22Rv1 (cell line): ENCODE results near the gene RNF214.
"Not testable (repeated sequence)": the region's sequence is repeated elsewhere in the genome, so short reads cannot be mapped to it uniquely, and the experiment has no call there.

Experiments
- H3K27ac ChIP-seq: fragments of 450-650 bp; 2 replicates; pipeline ENCODE4 v1.5.1; 2017
- ZFX ChIP-seq: fragments of 450-650 bp; IDR thresholded peaks from 2 replicates; pipeline ENCODE4 v1.6.1; 2017; ENCODE audit warnings: antibody characterized with exemption, borderline replicate concordance
- TF ChIP-seq, protein P1 (sequence below): fragments of 450-650 bp; IDR thresholded peaks from 2 replicates; pipeline ENCODE4 v1.5.1; 2017; ENCODE audit warnings: mild to moderate bottlenecking

The RNF214 gene

DNA sequence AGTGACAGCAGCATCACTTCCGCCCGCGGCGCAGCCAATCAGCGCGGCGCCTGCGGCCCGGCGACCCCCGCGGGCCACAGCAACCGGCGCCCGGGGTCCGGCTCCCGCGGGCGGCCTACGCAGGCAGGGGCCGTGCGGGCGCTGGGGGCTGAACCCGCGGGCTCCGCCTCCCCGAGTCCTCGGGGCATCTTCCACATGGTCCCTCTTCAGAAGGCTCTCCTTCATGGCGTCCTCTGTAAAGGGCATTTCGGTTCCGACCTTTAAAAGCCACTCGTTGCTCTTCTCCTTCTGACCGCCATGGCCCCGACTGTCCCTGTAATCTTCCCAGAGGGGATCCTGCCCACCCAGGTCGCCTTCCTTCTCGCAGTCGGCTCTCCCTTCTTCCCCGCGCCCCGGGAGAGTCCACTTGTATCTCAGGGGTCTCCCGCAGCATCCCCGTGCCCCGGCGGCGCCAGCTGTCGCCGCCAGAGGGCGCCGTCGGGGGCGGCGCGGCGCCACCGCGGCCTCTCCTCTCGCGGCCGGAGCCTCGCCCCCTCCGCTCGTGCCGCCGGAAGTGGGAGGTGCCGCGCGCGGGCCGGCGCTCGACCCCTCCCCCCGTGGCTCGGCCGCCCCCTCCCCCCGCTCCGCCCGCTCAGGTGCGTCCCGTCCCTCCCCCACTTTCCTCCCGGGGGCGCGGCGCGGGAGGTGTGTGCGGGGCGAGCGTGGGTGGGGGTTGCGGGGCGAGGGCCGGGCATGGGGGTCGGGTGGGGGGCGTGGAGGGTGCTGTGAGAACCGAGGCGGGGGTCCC is at the start of gene RNF214:
Gene RNF214, plus strand, starts transcription at position 580 of the 787 bp plus-strand sequence. CDS start 1,602 bp downstream, outside the sequence.
- H3K27ac ChIP-seq = peak within 1 kb of the TSS; percentile 85
- no peak for TF ChIP-seq ZFX
- TF ChIP-seq, protein P1, sequence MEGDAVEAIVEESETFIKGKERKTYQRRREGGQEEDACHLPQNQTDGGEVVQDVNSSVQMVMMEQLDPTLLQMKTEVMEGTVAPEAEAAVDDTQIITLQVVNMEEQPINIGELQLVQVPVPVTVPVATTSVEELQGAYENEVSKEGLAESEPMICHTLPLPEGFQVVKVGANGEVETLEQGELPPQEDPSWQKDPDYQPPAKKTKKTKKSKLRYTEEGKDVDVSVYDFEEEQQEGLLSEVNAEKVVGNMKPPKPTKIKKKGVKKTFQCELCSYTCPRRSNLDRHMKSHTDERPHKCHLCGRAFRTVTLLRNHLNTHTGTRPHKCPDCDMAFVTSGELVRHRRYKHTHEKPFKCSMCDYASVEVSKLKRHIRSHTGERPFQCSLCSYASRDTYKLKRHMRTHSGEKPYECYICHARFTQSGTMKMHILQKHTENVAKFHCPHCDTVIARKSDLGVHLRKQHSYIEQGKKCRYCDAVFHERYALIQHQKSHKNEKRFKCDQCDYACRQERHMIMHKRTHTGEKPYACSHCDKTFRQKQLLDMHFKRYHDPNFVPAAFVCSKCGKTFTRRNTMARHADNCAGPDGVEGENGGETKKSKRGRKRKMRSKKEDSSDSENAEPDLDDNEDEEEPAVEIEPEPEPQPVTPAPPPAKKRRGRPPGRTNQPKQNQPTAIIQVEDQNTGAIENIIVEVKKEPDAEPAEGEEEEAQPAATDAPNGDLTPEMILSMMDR = peak; percentile 97

DNA sequence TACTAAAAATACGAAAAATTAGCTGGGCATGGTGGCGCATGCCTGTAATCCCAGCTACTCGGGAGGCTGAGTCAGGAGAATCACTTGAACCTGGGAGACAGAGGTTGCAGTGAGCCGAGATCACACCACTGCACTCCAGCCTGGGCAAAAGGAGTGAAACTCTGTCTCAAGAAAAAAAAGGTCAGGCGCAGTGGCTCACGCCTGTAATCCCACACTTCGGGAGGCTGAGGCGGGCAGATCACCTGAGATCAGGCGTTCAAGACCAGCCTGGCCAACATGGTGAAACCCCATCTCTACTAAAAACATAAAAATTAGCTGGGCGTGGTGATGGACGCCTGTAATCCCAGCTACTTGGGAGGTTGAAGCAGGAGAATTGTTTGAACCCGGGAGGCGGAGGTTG is 49.3 kb upstream of the RNF214 start:
- H3K27ac ChIP-seq = not testable (repeated sequence)

DNA sequence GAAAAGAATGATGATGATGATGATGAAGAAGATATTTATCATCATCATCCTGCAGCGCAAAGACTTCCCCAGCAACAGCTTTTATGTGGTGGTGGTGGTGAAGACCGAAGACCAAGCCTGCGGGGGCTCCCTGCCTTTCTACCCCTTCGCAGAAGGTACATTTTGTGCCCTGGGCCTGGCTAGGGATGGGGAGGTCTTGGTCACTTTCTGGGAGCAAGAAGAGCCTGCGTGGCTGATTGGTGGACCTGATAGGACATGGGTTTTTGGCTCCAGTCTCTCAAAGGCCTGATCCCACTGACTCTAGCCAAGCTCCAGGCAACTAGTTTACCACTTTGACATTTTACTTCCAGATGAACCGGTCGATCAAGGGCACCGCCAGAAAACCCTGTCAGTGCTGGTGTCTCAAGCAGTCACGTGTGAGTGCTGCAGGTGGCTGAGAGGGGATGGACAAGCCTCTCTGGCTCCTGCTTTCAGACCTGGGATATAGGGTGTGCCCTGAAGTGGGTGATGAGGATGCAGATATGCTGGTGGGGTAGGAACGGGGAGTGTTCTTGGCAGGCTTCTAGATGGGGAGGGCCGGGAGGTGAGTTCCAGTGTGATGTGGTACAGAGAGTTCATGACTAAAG is 48.6 kb upstream of the RNF214 start:
- no peak overlapping the region for H3K27ac ChIP-seq

DNA sequence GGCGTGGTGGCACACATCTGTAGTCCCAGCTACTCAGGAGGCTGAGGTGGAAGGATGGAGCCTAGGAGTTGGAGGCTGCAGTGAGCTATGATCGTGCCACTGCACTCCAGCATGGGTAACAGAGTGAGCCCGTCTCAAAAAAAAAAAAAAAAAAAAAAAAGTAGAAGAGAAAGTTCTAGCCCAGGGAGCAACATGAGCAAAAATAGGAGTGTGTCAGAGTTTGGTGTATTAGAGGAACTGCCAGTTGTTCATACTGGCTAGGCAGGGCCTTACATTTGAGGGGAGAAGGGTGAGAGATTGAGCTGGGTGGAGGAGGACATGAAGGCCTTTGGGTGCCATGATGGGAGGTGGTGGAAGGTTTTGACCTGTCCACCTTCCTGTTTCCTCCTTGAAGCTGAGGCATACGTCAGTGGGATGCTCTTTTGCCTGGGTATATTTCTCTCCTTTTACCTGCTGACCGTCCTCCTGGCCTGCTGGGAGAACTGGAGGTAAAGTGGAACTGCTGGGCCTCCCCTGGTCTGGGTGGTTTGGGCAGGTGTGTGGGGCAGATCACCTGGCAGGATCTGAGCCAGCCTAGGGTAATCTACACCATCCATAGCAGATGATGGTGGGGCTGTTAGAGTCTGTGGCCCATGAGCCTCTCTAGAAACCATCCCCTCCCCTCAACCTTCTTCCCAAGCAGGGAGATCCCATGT is 46.6 kb upstream of the RNF214 start:
- TF ChIP-seq ZFX = no peak
- TF ChIP-seq, protein P1 = no peak
- H3K27ac ChIP-seq = no peak overlapping the region

More for the DNA sequence above, 48.6 kb upstream of the RNF214 start:
- TF ChIP-seq ZFX = no peak
- TF ChIP-seq, protein P1 = no peak

DNA sequence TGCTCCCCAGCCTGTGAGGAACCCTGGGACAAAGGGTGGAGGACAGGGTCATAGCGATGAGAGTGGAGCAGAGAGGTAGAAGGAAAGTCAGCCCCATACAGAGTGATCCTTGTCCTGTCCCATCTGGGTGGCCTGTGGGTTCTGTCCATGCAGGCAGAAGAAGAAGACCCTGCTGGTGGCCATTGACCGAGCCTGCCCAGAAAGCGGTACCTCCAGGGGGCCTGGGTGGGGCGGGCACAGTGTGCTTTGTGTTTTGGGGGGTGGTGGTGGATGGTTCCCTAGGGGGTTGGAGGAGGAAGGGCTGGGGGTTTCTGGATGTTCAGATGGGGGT is 46.1 kb upstream of the RNF214 start:
- no peak overlapping the region for H3K27ac ChIP-seq
- TF ChIP-seq, protein P1 = no peak
- TF ChIP-seq ZFX = no peak

DNA sequence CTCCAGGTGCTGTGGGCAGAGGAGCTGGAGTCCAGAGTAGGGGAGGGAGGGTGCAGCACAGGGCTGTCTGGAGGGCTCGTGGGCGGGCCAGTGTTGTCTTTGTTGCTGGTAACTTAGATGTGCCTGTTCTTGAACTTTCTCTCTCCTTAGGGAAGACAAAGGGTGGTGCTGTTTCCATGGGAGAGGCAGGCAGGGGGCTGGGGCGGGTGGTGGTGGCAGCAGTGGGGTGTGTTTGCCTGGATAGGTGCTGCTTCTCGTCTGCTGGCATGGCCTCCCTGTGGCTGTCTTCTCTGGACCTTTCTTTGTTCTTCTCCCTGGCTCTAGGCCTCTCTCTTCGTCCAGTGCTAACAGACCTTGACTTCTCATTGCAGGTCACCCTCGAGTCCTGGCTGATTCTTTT is 45.5 kb upstream of the RNF214 start:
- TF ChIP-seq, protein P1 = no peak
- no peak for TF ChIP-seq ZFX

DNA sequence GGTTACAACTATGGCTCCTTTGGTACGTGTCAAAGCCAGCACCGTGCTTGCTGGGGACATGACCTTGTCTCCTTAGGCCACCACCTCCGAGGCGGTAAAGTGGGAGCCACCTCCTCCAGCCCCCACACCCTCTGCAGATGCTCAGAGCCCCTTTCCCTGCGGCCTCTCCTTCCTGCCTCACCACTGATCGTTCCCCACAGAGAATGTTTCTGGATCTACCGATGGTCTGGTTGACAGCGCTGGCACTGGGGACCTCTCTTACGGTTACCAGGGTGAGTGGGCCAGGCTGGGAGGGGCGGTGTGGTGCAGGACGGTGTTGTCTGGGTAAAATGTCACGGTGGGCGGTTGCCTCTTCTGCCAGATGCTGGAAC is 45.1 kb upstream of the RNF214 start:
- no peak overlapping the region for H3K27ac ChIP-seq
- TF ChIP-seq, protein P1 = no peak
- no peak for TF ChIP-seq ZFX

More for the DNA sequence above, 45.5 kb upstream of the RNF214 start:
- no peak overlapping the region for H3K27ac ChIP-seq
